NOMO-1 (cell line): ENCODE data around the gene IL6.

ENCODE experiments used
- DNase-seq, 2 experiments: peaks; one replicate each; lab custom pipeline; 2025; ENCODE audit not compliant: unreplicated experiment in 2 of 2; lab: John Stamatoyannopoulos, UW

The IL6 gene

DNA sequence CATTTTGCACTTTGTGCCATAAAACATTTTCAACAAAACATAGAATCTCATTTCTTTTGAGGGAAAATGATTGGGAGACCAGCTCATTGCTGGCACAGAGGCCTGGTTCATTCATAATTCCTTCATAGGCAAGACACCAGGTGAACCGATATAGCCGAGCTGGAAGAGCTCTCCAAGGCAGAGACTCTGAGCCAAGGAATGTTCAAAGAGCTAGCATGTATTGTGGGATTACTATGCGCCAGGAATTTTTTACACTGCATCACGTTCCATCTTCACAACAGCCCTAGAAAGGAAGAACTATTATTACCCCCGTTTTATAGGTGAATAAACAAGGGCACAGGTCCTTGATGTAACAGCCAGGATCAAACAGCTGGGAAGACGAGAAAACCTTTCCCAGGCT, 2.1 kb upstream of the IL6 start:
- no peak for DNase-seq

DNA sequence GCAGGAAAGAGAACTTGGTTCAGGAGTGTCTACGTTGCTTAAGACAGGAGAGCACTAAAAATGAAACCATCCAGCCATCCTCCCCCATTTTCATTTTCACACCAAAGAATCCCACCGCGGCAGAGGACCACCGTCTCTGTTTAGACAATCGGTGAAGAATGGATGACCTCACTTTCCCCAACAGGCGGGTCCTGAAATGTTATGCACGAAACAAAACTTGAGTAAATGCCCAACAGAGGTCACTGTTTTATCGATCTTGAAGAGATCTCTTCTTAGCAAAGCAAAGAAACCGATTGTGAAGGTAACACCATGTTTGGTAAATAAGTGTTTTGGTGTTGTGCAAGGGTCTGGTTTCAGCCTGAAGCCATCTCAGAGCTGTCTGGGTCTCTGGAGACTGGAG, 1.4 kb upstream of the IL6 start:
- DNase-seq = peak; percentile 10 to 33

DNA sequence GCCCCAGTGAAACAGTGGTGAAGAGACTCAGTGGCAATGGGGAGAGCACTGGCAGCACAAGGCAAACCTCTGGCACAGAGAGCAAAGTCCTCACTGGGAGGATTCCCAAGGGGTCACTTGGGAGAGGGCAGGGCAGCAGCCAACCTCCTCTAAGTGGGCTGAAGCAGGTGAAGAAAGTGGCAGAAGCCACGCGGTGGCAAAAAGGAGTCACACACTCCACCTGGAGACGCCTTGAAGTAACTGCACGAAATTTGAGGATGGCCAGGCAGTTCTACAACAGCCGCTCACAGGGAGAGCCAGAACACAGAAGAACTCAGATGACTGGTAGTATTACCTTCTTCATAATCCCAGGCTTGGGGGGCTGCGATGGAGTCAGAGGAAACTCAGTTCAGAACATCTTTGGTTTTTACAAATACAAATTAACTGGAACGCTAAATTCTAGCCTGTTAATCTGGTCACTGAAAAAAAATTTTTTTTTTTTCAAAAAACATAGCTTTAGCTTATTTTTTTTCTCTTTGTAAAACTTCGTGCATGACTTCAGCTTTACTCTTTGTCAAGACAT, 574 bp upstream of the IL6 start:
- DNase-seq = peak; percentile 46 to 72

DNA sequence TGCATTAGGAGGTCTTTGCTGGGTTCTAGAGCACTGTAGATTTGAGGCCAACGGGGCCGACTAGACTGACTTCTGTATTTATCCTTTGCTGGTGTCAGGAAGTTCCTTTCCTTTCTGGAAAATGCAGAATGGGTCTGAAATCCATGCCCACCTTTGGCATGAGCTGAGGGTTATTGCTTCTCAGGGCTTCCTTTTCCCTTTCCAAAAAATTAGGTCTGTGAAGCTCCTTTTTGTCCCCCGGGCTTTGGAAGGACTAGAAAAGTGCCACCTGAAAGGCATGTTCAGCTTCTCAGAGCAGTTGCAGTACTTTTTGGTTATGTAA, 675 bp downstream of the IL6 start:
- no peak for DNase-seq

DNA sequence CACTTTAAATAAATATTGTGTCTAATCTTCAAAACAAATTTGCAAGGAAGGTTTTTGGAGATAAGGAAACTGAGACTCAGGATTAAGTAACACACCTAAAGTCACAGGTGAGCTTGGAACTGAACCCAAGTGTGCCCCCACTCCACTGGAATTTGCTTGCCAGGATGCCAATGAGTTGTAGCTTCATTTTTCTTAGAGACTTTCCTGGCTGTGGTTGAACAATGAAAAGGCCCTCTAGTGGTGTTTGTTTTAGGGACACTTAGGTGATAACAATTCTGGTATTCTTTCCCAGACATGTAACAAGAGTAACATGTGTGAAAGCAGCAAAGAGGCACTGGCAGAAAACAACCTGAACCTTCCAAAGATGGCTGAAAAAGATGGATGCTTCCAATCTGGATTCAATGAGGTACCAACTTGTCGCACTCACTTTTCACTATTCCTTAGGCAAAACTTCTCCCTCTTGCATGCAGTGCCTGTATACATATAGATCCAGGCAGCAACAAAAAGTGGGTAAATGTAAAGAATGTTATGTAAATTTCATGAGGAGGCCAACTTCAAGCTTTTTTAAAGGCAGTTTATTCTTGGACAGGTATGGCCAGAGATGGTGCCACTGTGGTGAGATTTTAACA, 1.5 kb downstream of the IL6 start:
- no peak for DNase-seq

DNA sequence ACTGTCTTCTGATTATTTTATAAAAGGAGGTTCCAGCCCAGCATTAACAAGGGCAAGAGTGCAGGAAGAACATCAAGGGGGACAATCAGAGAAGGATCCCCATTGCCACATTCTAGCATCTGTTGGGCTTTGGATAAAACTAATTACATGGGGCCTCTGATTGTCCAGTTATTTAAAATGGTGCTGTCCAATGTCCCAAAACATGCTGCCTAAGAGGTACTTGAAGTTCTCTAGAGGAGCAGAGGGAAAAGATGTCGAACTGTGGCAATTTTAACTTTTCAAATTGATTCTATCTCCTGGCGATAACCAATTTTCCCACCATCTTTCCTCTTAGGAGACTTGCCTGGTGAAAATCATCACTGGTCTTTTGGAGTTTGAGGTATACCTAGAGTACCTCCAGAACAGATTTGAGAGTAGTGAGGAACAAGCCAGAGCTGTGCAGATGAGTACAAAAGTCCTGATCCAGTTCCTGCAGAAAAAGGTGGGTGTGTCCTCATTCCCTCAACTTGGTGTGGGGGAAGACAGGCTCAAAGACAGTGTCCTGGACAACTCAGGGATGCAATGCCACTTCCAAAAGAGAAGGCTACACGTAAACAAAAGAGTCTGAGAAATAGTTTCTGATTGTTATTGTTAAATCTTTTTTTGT, 2.3 kb downstream of the IL6 start:
- no peak for DNase-seq

DNA sequence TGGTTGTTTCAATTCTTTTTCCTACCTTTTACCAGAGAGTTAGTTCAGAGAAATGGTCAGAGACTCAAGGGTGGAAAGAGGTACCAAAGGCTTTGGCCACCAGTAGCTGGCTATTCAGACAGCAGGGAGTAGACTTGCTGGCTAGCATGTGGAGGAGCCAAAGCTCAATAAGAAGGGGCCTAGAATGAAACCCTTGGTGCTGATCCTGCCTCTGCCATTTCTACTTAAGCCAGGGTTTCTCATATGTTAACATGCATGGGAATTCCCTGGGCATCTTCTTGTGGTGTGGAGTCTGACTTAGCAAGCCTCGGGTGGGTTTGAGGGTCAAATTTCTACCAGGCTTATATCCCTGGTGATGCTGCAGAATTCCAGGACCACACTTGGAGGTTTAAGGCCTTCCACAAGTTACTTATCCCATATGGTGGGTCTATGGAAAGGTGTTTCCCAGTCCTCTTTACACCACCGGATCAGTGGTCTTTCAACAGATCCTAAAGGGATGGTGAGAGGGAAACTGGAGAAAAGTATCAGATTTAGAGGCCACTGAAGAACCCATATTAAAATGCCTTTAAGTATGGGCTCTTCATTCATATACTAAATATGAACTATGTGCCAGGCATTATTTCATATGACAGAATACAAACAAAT, 3.2 kb downstream of the IL6 start:
- DNase-seq = no peak

DNA sequence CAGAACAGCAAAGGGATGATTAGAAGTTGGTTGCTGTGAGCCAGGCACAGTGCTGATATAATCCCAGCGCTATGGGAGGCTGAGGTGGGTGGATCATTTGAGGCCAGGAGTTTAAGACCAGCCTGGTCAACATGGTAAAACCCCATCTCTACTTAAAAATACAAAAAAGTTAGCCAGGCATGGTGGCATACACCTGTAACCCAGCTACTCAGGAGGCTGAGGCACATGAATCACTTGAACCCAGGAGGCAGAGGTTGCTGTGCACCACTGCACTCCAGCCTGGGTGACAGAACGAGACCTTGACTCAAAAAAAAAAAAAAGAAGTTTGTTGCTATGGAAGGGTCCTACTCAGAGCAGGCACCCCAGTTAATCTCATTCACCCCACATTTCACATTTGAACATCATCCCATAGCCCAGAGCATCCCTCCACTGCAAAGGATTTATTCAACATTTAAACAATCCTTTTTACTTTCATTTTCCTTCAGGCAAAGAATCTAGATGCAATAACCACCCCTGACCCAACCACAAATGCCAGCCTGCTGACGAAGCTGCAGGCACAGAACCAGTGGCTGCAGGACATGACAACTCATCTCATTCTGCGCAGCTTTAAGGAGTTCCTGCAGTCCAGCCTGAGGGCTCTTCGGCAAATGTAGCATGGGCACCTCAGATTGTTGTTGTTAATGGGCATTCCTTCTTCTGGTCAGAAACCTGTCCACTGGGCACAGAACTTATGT, 4.1 kb downstream of the IL6 start:
- no peak for DNase-seq

DNA sequence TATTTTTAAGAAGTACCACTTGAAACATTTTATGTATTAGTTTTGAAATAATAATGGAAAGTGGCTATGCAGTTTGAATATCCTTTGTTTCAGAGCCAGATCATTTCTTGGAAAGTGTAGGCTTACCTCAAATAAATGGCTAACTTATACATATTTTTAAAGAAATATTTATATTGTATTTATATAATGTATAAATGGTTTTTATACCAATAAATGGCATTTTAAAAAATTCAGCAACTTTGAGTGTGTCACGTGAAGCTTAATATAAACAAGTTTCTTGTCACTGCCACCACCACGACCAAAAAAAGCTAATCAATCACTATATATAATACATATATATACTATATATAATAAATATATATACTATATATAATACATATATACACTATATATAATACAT, 4.8 kb downstream of the IL6 start:
- DNase-seq = no peak

DNA sequence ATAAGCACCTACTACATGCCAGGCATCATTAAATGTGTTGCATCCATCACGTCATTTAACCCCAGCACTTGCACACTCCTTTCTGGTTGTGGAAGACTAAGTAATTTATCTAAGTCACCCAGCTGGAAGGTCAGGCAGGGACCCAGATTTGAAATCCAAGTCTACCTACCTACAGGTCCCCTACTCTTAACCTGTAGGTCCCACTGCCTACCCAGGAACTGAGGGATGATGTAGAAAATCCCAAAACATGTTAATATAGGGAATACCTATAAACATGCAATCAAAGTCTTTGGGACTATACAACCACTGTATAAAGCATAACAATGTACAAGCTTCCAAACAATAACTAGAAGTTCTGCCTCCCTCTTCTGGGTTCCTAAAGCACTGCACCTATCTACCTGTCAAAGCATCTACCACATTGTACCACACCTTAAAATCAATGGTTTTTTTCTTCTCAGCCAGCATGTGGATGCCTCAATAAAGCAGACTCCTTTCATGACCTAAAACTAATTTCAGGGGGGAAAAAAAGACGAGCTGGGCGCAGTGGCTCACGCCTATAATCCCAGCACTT, 5.6 kb downstream of the IL6 start:
- no peak for DNase-seq

DNA sequence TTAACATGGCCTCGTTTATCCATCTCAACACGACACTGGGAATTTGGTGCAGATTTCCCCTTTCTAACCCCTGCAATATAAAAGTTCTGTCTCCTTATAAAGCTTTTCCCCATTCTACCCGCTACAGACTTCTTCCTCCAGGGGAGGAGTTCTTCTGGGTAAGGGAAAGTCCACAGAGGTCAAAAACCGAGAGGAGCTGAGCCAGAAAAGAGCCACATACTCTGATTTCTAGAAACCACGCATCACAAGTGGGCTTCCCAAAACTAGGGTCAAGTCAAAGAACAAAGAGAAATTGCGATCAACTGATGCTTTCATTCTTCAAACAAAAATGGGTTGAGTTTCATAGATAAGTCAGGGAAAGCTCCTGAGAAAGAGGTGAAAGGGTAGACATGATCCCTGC, 6.8 kb downstream of the IL6 start:
- DNase-seq = no peak

DNA sequence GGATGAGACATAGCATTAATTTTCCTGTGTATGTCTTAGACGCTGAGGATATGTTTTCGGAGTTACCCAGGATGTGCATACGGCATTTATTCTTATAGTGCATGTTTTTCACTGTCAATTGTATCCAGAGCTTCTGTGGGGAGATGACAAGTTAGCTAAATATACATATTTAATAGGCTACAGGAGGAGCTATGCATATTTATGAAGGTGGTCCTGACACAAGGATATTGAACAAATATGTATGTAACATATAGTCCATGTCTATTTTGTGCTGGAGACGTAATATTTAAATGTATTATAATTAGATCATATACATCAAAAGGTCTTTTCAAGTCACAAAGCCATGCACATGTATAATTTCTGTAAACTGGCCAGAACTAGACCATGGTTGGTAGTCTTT, 16.0 kb downstream of the IL6 start:
- no peak for DNase-seq

DNA sequence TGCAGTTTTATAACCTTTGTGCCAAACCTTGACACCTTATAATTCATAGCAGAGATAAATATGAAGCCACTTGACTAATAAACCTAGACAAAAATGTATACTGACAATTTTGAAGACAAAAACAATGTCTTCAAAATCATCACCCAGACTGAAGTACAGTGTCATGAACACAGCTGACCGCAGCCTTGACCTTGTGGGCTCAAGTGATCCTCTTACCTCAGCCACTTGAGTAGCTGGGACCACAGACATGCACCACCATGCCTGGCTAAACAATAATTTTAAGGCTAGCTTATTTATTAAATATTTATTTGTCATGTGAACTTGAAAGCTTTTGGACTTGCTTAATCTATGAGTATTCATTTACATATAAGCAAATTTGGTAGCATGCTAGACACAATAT, 24.3 kb downstream of the IL6 start:
- DNase-seq = no peak

DNA sequence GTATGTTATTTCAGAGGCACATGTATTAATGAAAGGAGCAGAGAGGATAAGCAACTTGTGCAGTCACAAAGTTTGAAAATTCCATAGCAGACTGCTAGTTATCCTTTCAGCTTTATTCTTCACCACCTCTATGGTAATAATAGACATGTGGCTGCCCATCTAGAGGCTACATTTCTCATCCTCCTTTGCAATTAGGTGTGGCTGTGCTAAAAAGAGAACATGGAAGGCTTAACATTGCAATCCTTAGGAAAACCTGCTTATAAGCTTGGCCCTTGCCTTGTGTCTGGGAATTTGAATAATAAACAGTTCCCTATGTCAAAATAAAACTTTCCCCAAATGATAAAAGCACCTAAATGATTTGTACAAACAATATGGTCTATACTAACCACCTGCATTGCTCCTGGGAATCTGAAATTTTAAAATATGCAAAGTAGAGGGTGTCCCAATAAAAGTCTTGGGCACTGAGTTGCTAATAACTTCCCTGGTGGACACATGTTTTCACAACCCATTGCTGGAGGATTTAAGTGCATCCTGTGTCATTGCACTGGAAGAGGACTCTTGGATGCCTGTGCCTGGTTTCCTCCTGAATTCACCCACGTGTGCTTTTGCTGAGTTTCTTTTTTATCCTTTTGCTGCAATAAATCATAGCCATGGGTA, 30.5 kb downstream of the IL6 start:
- no peak for DNase-seq

DNA sequence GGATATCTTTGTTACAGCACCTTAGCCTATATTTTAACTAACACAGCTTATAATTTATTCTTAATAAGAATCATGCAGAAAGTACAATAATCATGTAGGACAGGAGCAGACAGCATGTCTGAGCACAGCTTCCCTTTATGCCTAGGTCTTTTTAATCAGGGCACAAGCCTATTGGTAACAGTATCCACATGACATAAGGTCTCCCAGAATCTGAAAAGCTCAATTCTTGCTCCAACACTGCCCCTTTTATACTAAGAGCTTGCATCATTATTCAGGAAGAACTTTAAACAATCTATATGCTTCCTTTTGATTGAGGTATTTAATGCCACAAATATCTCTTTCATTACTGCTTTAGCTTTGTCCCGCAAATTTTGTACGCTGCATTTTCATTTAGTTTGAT, 31.6 kb downstream of the IL6 start:
- DNase-seq = no peak

DNA sequence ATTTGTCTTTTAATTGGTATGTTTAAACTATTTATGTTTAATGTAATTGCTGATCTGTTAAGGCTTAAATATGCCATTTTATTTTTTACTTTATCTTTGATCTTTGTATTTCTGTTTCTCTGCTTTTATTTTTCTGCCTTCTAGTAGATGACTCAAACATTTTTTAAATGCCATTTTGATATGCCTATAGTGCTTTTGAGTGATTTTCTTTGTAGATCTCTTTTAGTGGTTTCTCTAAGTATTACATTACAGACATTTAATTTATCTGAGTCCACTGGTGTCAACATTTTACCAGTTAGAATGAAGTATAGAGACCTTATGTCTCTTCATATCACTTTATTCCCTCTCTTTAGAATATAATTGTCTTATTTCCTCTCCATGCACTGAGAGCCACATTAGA, 32.7 kb downstream of the IL6 start:
- DNase-seq = no peak

DNA sequence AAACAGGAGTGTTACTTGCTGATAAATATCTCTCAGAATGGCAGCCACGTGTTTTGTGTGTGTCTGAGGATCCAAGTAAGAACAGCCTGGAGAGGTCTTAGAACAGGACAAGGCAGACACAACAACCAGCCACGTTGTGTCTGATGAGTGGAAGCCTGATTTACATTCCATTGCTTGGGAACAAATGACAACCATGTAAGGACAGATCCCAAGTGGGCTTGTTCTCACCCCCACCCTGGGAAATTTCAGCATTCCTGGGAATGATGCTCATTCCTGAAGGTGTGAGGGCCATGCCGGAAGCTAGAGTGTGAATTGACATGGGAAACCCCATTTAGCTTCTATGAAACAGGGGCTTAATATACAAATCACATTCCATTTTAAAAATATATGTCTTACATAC, 35.9 kb downstream of the IL6 start:
- DNase-seq = no peak

DNA sequence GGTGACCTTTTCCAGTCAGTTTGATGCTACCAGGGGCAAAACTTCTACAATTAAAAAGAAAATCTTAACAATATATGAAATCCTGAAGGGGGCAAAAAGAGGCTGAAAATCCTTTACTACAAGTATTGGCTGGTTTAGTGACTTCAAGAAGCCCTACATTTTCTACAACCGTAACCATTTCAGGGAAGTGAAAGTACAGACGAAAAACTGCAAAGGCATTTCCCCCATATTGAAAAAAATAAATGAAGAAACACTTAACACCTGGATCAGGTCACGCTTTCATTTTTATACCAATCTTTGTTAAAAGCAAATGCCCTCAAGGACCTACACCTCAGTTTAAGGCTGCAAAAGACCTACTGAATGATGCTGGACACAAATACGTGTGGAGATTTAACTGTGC, 38.6 kb downstream of the IL6 start:
- peak; percentile 8 to 69 for DNase-seq

DNA sequence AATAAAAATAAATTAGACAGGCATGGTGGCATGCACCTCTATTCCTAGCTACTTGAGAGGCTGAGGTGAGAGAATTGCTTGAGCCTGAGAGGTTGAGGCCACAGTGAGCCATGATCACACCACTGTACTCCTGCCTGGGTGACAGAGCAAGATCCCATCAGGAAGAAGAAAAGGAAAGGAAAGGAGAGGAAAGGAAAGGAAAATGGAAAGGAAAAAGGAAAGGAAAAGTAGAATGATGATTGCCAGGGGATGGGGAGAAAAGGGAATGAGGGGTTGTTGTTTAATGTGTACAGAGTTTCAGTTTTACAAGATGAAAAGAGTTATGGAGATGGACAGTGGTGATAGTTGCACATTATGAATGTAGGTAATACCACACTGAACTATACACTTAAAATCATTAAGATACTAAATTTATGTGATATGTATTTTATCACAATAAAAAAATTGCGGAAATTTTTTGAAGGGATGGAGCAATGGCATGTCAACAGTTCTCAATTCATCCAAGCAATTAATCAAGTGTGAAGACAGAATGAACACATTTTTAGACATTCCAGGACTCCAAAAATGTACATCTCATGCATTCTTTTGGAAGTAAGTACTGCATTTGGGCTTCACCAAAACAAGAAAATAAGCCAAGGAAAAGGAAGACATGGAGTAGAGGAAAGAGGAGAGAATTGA, 44.3 kb downstream of the IL6 start:
- no peak for DNase-seq

DNA sequence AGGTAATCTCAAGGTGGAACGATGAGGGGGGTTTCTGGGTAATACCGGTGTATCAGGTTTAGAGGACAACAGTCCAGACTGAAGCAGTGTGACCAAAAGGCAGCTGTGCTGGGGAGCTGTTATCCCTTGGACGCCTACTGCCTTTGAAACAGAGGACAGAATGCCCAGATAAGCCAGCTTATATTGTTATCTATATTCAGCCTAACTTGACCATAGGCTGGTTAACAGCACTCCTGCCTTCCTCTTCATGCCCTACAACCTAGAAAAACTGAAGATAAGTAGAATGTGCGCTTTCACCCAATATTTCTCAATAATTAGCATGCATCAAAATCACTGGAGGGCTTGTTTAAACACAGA, 44.9 kb downstream of the IL6 start:
- no peak for DNase-seq
